ENCODE measurements around the gene SPATA21.
"Not testable (repeated sequence)": the region's sequence is repeated elsewhere in the genome, so short reads cannot be mapped to it uniquely, and the experiment has no call there.

SPATA21 gene

GRCh38 chr1:16459352-16459925 is 22.2 kb upstream of the SPATA21 start:
- no peak for DNase-seq (ENCODE audit: extremely low spot score)
- TF ChIP-seq, protein P1, sequence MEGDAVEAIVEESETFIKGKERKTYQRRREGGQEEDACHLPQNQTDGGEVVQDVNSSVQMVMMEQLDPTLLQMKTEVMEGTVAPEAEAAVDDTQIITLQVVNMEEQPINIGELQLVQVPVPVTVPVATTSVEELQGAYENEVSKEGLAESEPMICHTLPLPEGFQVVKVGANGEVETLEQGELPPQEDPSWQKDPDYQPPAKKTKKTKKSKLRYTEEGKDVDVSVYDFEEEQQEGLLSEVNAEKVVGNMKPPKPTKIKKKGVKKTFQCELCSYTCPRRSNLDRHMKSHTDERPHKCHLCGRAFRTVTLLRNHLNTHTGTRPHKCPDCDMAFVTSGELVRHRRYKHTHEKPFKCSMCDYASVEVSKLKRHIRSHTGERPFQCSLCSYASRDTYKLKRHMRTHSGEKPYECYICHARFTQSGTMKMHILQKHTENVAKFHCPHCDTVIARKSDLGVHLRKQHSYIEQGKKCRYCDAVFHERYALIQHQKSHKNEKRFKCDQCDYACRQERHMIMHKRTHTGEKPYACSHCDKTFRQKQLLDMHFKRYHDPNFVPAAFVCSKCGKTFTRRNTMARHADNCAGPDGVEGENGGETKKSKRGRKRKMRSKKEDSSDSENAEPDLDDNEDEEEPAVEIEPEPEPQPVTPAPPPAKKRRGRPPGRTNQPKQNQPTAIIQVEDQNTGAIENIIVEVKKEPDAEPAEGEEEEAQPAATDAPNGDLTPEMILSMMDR (IDR thresholded peaks at IDR 0.05; ENCODE audit: control extremely low read depth, extremely low read depth, low read depth, missing control alignments), result no peak
- CTCF ChIA-PET, result interaction anchor here (1.5 to 1.7 kb wide), 2 partner anchors 10 to 19 kb away, joined by 4 to 8 read pairs; partner anchors contain the start of gene NECAP2
- POLR2A ChIA-PET, result no interaction called here

DNA sequence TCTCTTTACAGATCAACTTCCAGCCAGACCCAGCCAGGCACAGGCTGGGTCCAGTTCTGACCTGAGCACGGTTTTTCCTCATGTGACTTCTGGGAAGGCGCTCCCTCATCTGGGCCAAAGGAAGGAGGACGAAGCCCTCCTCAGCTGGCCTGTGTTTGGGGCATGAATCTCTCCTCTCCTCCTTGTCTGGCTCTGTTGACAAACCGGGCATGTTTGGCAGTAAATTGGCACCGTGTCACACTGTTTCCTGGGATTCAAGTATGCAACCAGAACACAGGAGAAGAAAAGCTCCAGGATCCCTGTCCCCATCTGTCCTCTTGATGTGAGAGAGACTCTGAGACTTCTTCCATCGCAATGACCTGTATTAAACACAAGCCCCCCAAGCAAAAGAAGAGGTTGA is 21.6 kb upstream of the SPATA21 start:
- ChIA-PET POLR2A (no interaction called here), CTCF (interaction anchor here (1.0 to 1.7 kb wide), 4 partner anchors 10 to 32 kb away, joined by 4 to 8 read pairs (median 4); partner anchors contain the start of gene NECAP2)
- DNase-seq (ENCODE audit: extremely low spot score), result no peak
- TF ChIP-seq, protein P1 (IDR thresholded peaks at IDR 0.05; ENCODE audit: control extremely low read depth, extremely low read depth, low read depth, missing control alignments), result no peak

GRCh38 chr1:16456151-16456550 is 18.9 kb upstream of the SPATA21 start:
- POLR2A ChIA-PET; DNase-seq (ENCODE audit: extremely low spot score): not testable (repeated sequence)
- CTCF ChIA-PET, result interaction anchor here (1.5 to 1.6 kb wide), 2 partner anchors 9 to 16 kb away, joined by 3 to 8 read pairs; partner anchors contain the start of gene NECAP2

DNA sequence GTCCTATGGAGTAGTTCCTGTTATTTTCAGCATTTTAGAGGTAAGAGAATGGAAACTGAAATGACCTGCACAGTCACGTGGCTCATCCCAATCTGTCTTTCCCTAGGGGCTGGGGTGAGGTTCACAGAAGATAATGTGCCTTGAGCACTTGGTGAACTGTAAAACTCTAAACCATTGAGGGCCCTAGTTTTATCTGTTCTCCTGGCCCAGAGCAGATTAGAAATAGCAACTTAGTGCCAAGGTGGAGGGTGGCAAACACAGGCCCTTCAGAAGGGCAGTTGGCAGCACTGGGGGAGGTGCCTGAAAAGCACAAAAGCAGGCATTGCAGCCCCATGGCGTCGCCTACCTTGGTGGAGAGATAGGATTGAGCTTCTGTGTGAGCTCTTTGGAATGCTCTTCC is 17.7 kb upstream of the SPATA21 start:
- POLR2A ChIA-PET; DNase-seq (ENCODE audit: extremely low spot score): not testable (repeated sequence)
- CTCF ChIA-PET, result interaction anchor here (1.5 to 1.6 kb wide), 2 partner anchors 10 to 15 kb away, joined by 3 to 8 read pairs; partner anchors contain the start of gene NECAP2

DNA sequence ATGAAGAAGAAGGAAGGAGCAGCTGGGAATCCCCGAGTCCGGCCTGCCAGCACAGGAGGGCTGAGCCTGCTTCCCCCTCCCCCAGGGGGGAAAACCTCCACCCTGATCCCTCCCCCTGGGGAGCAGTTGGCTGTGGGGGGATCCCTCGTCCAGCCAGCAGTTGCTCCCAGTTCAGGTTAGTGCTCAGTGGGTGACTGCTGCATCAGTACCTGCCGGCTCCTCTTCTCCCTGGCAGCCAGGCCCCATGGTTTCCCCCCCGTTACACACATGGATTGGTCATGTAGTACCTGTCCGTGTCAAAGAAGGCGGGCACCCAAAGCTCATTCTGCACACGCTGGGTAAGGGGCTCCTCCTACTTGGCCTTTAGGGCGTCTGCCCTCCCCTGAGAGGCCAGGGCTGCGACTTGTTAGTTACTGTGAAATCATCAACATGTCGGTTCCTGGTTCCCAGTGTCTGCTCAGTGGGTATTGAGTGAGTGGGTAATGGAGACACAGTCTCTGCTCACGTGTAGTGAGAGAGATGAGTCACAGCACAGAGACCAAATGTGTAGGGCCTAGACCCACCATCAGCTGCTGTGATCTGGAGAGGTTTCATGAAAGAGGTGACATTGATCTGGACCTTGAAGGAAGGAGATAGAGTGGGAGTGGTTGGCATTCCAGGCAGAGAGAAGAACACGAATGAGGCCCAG is 14.8 kb upstream of the SPATA21 start:
- DNase-seq (ENCODE audit: extremely low spot score), result peak; percentile 47

DNA sequence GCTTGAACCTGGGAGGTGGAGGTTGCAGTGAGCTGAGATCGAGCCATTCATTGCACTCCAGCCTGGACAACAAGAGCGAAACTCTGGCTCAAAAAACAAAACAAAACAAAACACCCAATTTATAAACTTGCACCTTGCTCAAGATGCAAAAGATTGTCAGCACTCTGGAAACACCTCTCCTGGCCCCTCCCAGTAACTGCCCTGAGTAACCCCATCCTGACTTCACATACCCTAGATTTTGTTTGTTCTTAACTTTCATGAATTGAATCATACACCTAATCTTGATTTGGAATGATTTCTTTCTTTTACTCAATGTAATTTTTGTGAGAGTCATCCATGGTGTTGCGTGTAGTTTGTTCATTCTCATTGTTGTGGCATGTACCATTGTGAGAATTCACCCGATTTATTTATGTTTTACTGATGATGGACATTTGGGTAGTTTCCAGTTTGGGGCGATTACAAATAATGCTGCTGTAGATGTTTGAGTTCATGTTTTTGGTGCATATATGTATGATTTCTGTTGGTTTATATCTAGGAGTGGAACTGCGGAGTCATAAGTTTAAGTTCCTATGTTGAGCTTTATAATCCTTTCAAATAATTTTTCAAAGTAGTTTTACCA is 13.7 kb upstream of the SPATA21 start:
- TF ChIP-seq, protein P1 (IDR thresholded peaks at IDR 0.05; ENCODE audit: control extremely low read depth, extremely low read depth, low read depth, missing control alignments), result no peak
- no peak for DNase-seq (ENCODE audit: extremely low spot score)
- ChIA-PET CTCF (interaction anchor here (1.0 to 6.2 kb wide), 3 partner anchors 10 to 14 kb away, joined by 3 to 51 read pairs (median 7); partner anchors contain the start of gene NECAP2), POLR2A (no interaction called here)

More for the DNA sequence above, 14.8 kb upstream of the SPATA21 start:
- TF ChIP-seq, protein P1 (IDR thresholded peaks at IDR 0.05; ENCODE audit: control extremely low read depth, extremely low read depth, low read depth, missing control alignments), result no peak
- ChIA-PET POLR2A (interaction anchor here (0.7 kb wide), 1 partner anchor 64 kb away, joined by 3 read pairs; no protein-coding TSS in a partner anchor), CTCF (interaction anchor here (1.0 to 6.2 kb wide), 3 partner anchors 9 to 13 kb away, joined by 3 to 51 read pairs (median 7); partner anchors contain the start of gene NECAP2)

DNA sequence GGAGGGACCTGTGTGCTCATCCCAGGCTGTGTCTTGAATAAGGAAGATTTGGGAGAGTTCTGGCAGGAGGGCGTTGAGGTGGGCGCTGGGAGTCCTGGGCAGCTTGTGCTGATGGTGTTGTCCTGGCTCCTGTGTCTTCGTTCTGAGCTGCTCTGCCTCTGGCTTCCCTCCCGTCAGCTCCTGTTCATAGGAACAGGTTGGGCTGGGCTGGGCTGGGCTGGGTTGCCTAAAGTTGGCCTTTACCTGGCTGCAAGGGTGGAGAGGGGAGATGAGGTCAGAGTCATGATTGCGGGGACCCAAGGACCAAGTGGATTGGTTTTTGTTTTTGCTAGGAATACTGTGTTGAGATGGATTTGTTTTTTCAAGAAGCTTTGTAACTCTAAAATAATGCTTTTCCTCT is 12.4 kb upstream of the SPATA21 start:
- ChIA-PET CTCF (interaction anchor here (0.7 to 6.2 kb wide), 3 partner anchors 9 to 17 kb away, joined by 3 to 51 read pairs (median 4); partner anchors contain the start of gene NECAP2), POLR2A (interaction anchor here (0.6 kb wide), 1 partner anchor 86 kb away, joined by 5 read pairs; no protein-coding TSS in a partner anchor)
- TF ChIP-seq, protein P1 (IDR thresholded peaks at IDR 0.05; ENCODE audit: control extremely low read depth, extremely low read depth, low read depth, missing control alignments), result no peak
- no peak for DNase-seq (ENCODE audit: extremely low spot score)
